ENCODE results near the gene SHROOM4.

DNA sequence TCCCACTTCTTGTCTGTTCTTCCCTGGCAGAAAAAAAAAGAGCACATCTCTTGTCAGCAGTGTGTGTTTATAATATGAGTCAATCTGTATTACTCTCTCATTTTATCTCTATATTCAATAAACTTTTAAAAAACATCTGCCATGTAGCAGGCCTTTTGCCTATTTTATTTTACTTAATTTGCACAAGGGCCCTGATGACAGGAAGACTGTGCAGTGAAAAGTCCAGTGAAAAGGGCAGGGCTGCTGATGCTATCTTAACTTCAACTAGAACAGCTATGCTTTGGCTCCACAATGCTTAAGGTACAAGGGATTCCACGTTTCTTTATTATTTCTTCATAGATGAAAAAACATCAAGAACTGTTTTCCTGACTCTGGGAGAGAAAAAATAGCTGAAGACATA, 246.4 kb downstream of the SHROOM4 start:
- TF ChIP-seq, protein P1, sequence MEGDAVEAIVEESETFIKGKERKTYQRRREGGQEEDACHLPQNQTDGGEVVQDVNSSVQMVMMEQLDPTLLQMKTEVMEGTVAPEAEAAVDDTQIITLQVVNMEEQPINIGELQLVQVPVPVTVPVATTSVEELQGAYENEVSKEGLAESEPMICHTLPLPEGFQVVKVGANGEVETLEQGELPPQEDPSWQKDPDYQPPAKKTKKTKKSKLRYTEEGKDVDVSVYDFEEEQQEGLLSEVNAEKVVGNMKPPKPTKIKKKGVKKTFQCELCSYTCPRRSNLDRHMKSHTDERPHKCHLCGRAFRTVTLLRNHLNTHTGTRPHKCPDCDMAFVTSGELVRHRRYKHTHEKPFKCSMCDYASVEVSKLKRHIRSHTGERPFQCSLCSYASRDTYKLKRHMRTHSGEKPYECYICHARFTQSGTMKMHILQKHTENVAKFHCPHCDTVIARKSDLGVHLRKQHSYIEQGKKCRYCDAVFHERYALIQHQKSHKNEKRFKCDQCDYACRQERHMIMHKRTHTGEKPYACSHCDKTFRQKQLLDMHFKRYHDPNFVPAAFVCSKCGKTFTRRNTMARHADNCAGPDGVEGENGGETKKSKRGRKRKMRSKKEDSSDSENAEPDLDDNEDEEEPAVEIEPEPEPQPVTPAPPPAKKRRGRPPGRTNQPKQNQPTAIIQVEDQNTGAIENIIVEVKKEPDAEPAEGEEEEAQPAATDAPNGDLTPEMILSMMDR (IDR thresholded peaks at IDR 0.05): no peak
- TF ChIP-seq POLR2A (IDR thresholded peaks at IDR 0.05): no peak
- no peak for TF ChIP-seq POLR2AphosphoS5 (IDR thresholded peaks at IDR 0.05)
- TF ChIP-seq EP300 (IDR thresholded peaks at IDR 0.05; ENCODE audit: low read depth): no peak
